IgD-negative memory B cell (primary cell): ENCODE results near the gene NUDT6. TPM values are rescaled to one million over a fixed set of nuclear protein-coding genes. Genes with fewer than 3 reads are reported as not detected.

Experiments used
- H3K27ac Mint-ChIP-seq, 3 donors: one replicate each; pipeline ENCODE4 v1.8.0; 2020 to 2022; ENCODE audit warnings: mild to moderate bottlenecking in 3 of 3, mixed read lengths in 3 of 3, moderate library complexity in 1 of 3
- H3K27me3 Mint-ChIP-seq: one replicate; pipeline ENCODE4 v1.8.0; 2021; ENCODE audit warnings: mixed read lengths
- H3K36me3 Mint-ChIP-seq: one replicate; pipeline ENCODE4 v1.8.0; 2020; ENCODE audit warnings: mild to moderate bottlenecking, mixed read lengths
- H3K4me1 Mint-ChIP-seq, 3 donors: one replicate each; pipeline ENCODE4 v1.8.0; 2020 to 2022; ENCODE audit warnings: mixed read lengths in 3 of 3, mild to moderate bottlenecking in 1 of 3
- H3K4me3 Mint-ChIP-seq, 4 donors: one replicate each; pipeline ENCODE4 v1.8.0; 2020 to 2022; ENCODE audit warnings: mild to moderate bottlenecking in 4 of 4, mixed read lengths in 4 of 4, moderate library complexity in 3 of 4
- H3K9me3 Mint-ChIP-seq, 3 donors: one replicate each; pipeline ENCODE4 v1.8.0; 2020 to 2021; ENCODE audit warnings: mixed read lengths in 3 of 3, mild to moderate bottlenecking in 1 of 3
- polyA plus RNA-seq: library from polyadenylated mRNA; unstranded; fragments of 300-500 nt; fragmentation: Illumina TruSeq; gene quantifications from one replicate; pipeline ENCODE4 v1.2.3, GENCODE V29; 2021

The NUDT6 gene
- polyA plus RNA-seq, 1 donor from 2014 or later: 2.6 TPM

- H3K27ac Mint-ChIP-seq: no peak overlapping the region
- no peaks in the 10 kb centered on the region for H3K4me1 Mint-ChIP-seq
- peaks cover 8% of the 10 kb centered on the region for H3K36me3 Mint-ChIP-seq
- no peaks in the 10 kb centered on the region for H3K9me3 Mint-ChIP-seq
- no peak overlapping the region for H3K4me3 Mint-ChIP-seq
- no peaks in the 10 kb centered on the region for H3K27me3 Mint-ChIP-seq
Measured at GRCh38 chr4:122901247-122902010, 21.0 kb downstream of the NUDT6 start.

GRCh38 chr4:122900314-122900713, 22.1 kb downstream of the NUDT6 start:
- H3K4me1 Mint-ChIP-seq: no peaks in the 10 kb centered on the region
- no peaks in the 10 kb centered on the region for H3K9me3 Mint-ChIP-seq
- no peaks in the 10 kb centered on the region for H3K27me3 Mint-ChIP-seq
- H3K4me3 Mint-ChIP-seq: no peak overlapping the region
- no peak overlapping the region for H3K27ac Mint-ChIP-seq
- H3K36me3 Mint-ChIP-seq: peaks cover 8% of the 10 kb centered on the region

- no peaks in the 10 kb centered on the region for H3K4me1 Mint-ChIP-seq
Measured at GRCh38 chr4:122899682-122900081, 22.7 kb downstream of the NUDT6 start.

GRCh38 chr4:122898370-122899150, 23.8 kb downstream of the NUDT6 start:
- no peaks in the 10 kb centered on the region for H3K9me3 Mint-ChIP-seq
- no peak overlapping the region for H3K27ac Mint-ChIP-seq
- H3K4me3 Mint-ChIP-seq: no peak overlapping the region
- H3K4me1 Mint-ChIP-seq: no peaks in the 10 kb centered on the region
- no peaks in the 10 kb centered on the region for H3K27me3 Mint-ChIP-seq
- peaks cover 10% of the 10 kb centered on the region for H3K36me3 Mint-ChIP-seq

More at GRCh38 chr4:122899682-122900081, 22.7 kb downstream of the NUDT6 start:
- Mint-ChIP-seq H3K36me3 (peaks cover 8% of the 10 kb centered on the region), H3K27ac (peak overlapping the region in 1 of 3 donors; percentile 39), H3K9me3 (no peaks in the 10 kb centered on the region), H3K27me3 (no peaks in the 10 kb centered on the region), H3K4me3 (no peak overlapping the region)

GRCh38 chr4:122896270-122896669, 26.1 kb downstream of the NUDT6 start:
- H3K27me3 Mint-ChIP-seq: no peaks in the 10 kb centered on the region
- no peak overlapping the region for H3K4me3 Mint-ChIP-seq
- no peaks in the 10 kb centered on the region for H3K9me3 Mint-ChIP-seq
- no peak overlapping the region for H3K27ac Mint-ChIP-seq
- H3K36me3 Mint-ChIP-seq: peaks cover 12% of the 10 kb centered on the region
- no peaks in the 10 kb centered on the region for H3K4me1 Mint-ChIP-seq

GRCh38 chr4:122895336-122895995, 26.9 kb downstream of the NUDT6 start:
- Mint-ChIP-seq H3K9me3 (no peaks in the 10 kb centered on the region), H3K4me1 (no peaks in the 10 kb centered on the region), H3K36me3 (peaks cover 11% of the 10 kb centered on the region), H3K4me3 (no peak overlapping the region), H3K27me3 (no peaks in the 10 kb centered on the region), H3K27ac (no peak overlapping the region)

GRCh38 chr4:122894827-122895226, 27.6 kb downstream of the NUDT6 start:
- Mint-ChIP-seq H3K9me3 (no peaks in the 10 kb centered on the region), H3K27ac (no peak overlapping the region), H3K27me3 (no peaks in the 10 kb centered on the region), H3K4me3 (no peak overlapping the region), H3K36me3 (peaks cover 7% of the 10 kb centered on the region), H3K4me1 (no peaks in the 10 kb centered on the region)

- Mint-ChIP-seq H3K27me3 (no peaks in the 10 kb centered on the region), H3K27ac (no peak overlapping the region), H3K9me3 (no peaks in the 10 kb centered on the region), H3K4me1 (no peaks in the 10 kb centered on the region), H3K4me3 (no peak overlapping the region), H3K36me3 (peaks cover 7% of the 10 kb centered on the region)
Measured at GRCh38 chr4:122890147-122890795, 32.1 kb downstream of the NUDT6 start.

GRCh38 chr4:122889726-122890125, 32.7 kb downstream of the NUDT6 start:
- Mint-ChIP-seq H3K27ac (no peak overlapping the region), H3K27me3 (no peaks in the 10 kb centered on the region), H3K36me3 (peaks cover 7% of the 10 kb centered on the region), H3K4me1 (no peaks in the 10 kb centered on the region), H3K4me3 (no peak overlapping the region), H3K9me3 (no peaks in the 10 kb centered on the region)

- no peaks in the 10 kb centered on the region for H3K36me3 Mint-ChIP-seq
- no peaks in the 10 kb centered on the region for H3K4me1 Mint-ChIP-seq
- no peak overlapping the region for H3K27ac Mint-ChIP-seq
- no peak overlapping the region for H3K4me3 Mint-ChIP-seq
- peaks cover 3 to 8% (median 8%) of the 10 kb centered on the region in 3 donors for H3K9me3 Mint-ChIP-seq
- no peaks in the 10 kb centered on the region for H3K27me3 Mint-ChIP-seq
Measured at GRCh38 chr4:122884499-122884898, 37.9 kb downstream of the NUDT6 start.

- Mint-ChIP-seq H3K9me3 (peaks cover 3 to 8% (median 8%) of the 10 kb centered on the region in 3 donors), H3K36me3 (no peaks in the 10 kb centered on the region), H3K27ac (no peak overlapping the region), H3K4me3 (no peak overlapping the region), H3K27me3 (no peaks in the 10 kb centered on the region), H3K4me1 (no peaks in the 10 kb centered on the region)
Measured at GRCh38 chr4:122882857-122883735, 39.3 kb downstream of the NUDT6 start.

GRCh38 chr4:122879001-122879400, 43.4 kb downstream of the NUDT6 start:
- Mint-ChIP-seq H3K36me3 (no peaks in the 10 kb centered on the region), H3K27me3 (no peaks in the 10 kb centered on the region), H3K4me1 (no peaks in the 10 kb centered on the region), H3K4me3 (no peak overlapping the region), H3K9me3 (peaks cover 3 to 8% (median 8%) of the 10 kb centered on the region in 3 donors), H3K27ac (no peak overlapping the region)

- H3K27me3 Mint-ChIP-seq: peaks cover 9% of the 10 kb centered on the region
- no peak overlapping the region for H3K27ac Mint-ChIP-seq
- H3K36me3 Mint-ChIP-seq: no peaks in the 10 kb centered on the region
- H3K4me1 Mint-ChIP-seq: no peaks in the 10 kb centered on the region
- H3K4me3 Mint-ChIP-seq: no peak overlapping the region
- peaks cover 2 to 7% (median 4%) of the 10 kb centered on the region in 3 donors for H3K9me3 Mint-ChIP-seq
Measured at GRCh38 chr4:122876456-122876855, 45.9 kb downstream of the NUDT6 start.

- peaks cover 0 to 4% (median 2%) of the 10 kb centered on the region in 3 donors for H3K9me3 Mint-ChIP-seq
- no peaks in the 10 kb centered on the region for H3K36me3 Mint-ChIP-seq
- H3K27ac Mint-ChIP-seq: no peak overlapping the region
- H3K4me1 Mint-ChIP-seq: no peaks in the 10 kb centered on the region
- H3K27me3 Mint-ChIP-seq: peaks cover 9% of the 10 kb centered on the region
- no peak overlapping the region for H3K4me3 Mint-ChIP-seq
Measured at GRCh38 chr4:122875949-122876348, 46.4 kb downstream of the NUDT6 start.
